Body of pancreas (tissue), 4 donors: ENCODE results near the gene ZCCHC17.

Experiments used
- CTCF ChIP-seq, 7 experiments: fragments of 450-650 bp in 4 of 7; fragments of 200-600 bp in 3 of 7; sonication (generic) in 3 of 7; IDR thresholded peaks; one replicate each; pipeline ENCODE4 v1.5.1; 2016 to 2019; ENCODE audit warnings: antibody characterized with exemption in 7 of 7
- POLR2A ChIP-seq, 3 donors: fragments of 450-650 bp; IDR thresholded peaks; one replicate each; pipeline ENCODE4 v1.6.1; 2016; ENCODE audit warnings: antibody characterized with exemption in 3 of 3, mild to moderate bottlenecking in 2 of 3

DNA sequence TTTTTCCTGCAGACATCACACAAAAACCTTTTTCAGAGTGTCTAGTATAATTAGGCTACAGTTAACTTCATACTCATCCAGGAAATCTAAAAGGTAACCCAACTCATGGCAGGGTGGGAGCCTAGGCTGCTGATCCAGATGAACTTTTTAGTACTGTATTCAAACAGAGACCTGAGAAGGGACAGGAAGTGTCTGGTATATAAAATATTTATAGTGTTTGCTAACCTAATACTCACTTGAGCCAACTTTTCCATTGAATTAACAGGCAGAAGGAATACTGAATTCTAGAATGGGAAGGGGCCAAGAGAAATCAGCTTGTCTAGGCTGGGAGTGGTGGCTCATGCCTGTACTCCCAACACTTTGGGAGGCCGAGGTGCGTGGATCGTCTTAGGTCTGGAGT is 34.9 kb upstream of the ZCCHC17 start:
- no peak for TF ChIP-seq CTCF (IDR thresholded peaks at IDR 0.05)
- TF ChIP-seq POLR2A (IDR thresholded peaks at IDR 0.05) = no peak
